ENCODE results near the gene RDX.

GRCh38 chr11:110131386-110132123 lies 164.9 kb downstream of the RDX start:
- no peak for TF ChIP-seq CTCF (IDR thresholded peaks at IDR 0.05; ENCODE audit: low read depth, low read length, poor library complexity, severe bottlenecking)
- TF ChIP-seq EZH2phosphoT487 (IDR thresholded peaks at IDR 0.05; ENCODE audit: borderline replicate concordance, low read length), result no peak

All from DOHH2 (cell line).